HG03432 (cell line): ENCODE measurements around the gene EMILIN1.

Experiments used
- ATAC-seq: cut with Tn5 transposase; IDR thresholded peaks from one replicate; pipeline ENCODE4 v1.9.1; 2021; ENCODE audit warnings: mild to moderate bottlenecking, moderate library complexity; ENCODE audit not compliant: unreplicated experiment

Gene EMILIN1

DNA sequence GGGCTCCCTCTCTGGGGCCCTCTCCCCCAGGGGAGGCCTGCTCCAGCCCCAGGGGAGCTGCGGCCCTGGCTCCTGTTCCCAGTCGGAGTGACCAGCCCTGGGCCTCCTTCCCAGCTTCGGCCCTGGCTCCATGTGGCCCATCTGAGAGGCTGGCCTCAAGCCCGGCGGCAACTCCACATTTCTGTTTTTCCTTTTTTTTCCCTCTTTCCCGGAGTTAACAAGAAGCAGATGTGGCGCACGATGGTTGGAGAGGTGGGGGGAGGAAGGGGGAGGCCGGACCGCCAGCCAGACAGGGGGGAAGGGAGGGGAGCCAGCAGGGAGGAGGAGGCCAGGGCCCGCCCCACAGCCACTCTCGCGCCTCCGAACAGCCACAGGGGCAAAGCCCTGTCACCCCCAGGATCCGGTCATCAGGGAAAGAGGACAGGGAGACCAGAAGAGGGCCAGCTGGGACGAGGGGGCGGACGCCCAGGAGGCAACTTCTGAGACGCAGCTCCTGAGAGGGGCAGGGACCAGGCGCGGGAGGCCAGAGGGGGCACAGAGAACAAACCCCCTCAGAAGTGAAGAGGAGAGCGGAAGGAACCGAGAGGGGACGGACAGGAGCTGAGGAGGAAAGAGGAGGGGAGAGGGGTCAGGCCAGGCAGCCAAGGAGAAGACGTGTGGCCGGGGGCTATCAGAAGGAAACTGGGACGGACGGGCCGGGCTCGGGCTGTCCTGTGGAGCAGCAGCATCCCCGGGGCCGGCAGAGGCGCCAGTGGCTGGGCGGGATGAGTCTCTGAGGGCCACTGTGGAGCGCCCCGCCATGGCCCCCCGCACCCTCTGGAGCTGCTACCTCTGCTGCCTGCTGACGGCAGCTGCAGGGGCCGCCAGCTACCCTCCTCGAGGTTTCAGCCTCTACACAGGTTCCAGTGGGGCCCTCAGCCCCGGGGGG is at the start of gene EMILIN1:
Gene EMILIN1, plus strand, starts transcription at position 349 of the 928 bp plus-strand sequence. Its CDS starts 451 bp downstream, at position 800.
- no peak for ATAC-seq

DNA sequence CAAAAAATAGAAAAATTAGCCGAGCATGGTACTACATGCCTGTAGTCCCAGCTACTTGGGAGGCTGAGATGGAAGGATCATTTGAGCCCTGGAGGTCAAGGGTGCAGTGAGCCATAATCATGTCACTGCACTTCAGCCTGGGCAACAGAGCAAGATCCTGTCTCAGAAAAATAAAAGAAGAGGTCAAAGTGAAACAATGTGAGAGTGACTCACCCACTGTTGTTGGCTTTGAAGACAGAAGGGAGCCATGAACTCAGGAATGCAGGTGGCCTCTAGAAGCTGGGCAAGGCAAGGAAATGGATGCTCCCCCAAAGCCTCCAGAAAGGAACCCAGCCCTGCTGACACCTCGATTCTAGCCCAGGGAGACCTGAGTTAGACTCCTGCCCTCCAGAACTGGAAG is 49.4 kb upstream of the EMILIN1 start:
- no peak for ATAC-seq

DNA sequence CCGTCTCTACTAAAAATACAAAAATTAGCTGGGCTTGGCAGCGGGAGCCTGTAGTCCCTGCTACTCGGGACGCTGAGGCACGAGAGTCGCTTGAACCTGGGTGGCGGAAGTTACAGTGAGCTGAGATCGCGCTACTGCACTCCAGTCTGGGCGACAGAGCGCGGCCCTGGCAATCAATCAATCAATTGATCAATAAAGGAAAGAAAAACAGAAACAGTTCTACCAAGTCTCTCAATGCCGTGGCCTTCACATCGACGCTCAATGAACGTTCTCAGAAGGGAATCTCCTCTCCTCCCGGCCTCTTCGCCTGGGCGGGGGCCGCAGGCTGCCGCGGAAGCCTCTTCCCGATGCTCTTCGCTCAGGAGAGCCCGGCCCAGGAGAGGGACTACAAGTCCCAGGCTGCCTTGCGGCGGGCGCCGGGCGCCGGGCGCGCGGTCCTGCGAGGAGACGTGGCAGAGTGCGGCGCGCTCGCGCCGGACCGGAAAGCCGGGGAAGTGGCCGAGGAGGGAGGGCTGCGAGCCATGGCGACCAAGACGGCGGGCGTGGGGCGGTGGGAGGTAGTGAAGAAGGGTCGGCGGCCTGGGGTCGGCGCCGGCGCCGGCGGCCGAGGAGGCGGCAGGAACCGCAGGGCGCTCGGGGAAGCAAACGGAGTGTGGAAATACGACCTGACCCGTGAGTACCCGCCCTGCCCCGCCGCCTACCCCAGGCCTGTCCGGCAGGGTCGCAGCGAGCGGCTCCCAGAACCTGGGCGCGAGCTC is 45.7 kb upstream of the EMILIN1 start, which contains the start of gene TMEM214:
Gene TMEM214, plus strand, starts transcription at position 471 of the 758 bp plus-strand sequence. Its CDS starts 51 bp downstream, at position 522.
- peak; percentile 95 for ATAC-seq

DNA sequence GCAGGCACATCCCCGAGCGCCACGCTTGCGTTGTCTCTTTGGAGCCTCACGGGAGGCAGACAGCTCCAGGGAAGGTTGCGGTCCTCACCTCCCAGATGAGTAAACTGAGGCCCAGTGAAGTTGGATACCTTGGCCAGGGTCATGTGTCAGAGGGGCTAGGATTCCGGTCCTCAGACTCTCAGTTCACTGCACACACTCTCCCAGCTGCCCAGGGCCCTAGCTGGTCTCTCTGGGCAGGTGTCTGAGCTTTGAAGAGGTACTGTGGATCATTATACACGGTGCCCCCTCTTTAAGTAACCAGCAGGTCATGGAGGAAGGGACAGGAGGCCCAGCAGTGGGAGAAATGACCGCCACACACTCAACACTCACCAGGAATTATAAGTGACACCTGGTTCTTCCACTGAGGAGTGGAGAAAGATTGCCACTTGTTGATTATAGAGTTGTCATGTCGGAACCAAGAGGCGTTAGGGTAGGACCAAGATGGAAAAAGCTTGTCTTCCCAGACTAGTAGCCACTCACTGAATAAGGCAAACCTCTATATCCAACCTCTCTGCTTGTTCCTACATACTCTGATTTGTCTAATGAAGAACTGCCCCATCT is 45.1 kb upstream of the EMILIN1 start:
- no peak for ATAC-seq

DNA sequence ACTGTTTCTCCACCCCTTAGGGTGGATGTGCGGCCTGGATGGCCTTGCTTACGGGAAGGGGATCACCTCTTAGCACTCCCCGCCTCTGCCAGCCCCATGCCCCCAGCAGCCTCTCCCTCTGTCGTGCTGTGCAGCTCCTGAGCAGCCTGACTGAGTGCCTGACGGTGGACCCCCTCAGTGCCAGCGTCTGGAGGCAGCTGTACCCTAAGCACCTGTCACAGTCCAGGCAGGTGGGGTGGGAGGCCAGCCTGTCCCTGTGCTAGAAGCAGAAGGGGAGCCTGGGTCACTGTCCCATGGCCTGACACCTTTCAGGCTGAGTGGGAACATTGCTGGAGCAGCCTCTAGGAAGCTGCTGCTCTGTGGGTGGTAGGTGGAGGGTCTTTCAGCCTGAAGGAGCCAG is 40.4 kb upstream of the EMILIN1 start:
- ATAC-seq: no peak

DNA sequence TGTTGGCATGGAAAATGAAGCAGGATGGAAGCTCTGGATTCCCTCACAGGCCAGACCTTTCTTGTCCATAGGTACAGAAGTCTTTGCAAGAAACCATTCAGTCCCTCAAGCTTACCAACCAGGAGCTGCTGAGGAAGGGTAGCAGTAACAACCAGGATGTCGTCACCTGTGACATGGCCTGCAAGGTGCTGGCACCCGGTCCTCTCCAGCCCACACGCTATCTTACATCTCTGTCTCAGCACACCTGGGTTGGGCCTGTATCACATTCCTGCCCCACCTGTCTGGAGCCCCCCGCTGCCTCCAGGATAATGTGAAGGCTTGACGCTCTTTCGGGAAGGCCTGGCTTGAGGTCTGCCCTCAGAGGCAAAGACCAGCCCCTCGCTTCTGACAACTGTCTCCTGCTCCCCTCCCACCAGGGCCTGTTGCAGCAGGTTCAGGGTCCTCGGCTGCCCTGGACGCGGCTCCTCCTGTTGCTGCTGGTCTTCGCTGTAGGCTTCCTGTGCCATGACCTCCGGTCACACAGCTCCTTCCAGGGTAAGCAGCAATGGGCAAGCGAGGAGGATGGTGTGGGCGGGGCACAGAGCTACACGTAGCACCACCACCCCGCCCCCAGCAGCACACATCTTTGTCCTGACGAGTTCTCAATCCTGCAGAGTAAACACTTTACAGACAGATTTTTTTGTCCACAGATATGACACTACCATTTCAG is 39.6 kb upstream of the EMILIN1 start:
- ATAC-seq: no peak

DNA sequence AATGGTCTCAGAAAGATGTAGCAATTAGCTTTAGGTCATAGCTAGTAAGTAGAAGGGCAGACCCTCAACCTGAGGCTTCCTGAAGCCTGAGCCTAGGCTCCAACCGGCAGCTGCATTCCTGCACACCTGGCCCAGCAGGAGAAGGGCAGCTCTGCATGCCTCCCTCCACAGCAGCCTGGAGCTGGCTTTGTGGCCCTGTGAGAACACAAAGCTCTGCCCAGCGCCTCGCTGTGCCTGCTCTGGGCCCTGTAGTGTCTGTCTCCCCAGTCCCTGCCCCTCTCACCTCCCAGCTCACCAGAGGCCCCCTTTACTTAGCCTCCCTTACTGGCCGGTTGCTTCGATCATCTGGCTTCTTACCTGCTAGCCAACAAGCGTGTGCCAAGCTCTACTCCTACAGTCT is 39.0 kb upstream of the EMILIN1 start:
- no peak for ATAC-seq

DNA sequence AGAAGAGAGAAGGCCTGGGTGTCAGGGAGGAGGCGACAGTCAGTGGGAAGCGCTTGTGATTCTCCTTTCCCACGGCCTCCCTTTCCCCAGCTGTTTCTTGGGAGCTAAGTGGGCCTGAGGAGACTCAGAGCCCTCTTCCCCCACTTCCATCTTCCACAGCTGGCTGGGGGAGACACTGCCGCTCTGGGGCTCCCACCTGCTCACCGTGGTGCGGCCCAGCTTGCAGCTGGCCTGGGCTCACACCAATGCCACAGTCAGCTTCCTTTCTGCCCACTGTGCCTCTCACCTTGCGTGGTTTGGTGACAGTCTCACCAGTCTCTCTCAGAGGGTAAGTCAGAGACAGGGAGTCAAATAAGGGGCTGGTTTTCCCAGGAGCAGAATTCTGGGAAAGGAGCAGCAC is 38.5 kb upstream of the EMILIN1 start:
- no peak for ATAC-seq

DNA sequence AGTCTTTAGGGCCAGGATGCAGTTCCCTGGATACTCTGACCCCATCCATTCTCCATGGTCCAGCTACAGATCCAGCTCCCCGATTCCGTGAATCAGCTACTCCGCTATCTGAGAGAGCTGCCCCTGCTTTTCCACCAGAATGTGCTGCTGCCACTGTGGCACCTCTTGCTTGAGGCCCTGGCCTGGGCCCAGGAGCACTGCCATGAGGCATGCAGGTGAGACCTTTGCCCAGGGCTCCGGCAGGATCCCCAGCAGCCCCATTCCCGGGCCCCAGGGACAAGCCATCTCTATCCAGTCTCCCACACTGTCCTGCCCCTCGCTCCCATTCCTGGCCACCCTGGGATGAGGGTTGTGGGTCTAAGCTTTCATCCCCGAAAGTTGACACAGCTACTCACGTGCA is 38.1 kb upstream of the EMILIN1 start:
- no peak for ATAC-seq

DNA sequence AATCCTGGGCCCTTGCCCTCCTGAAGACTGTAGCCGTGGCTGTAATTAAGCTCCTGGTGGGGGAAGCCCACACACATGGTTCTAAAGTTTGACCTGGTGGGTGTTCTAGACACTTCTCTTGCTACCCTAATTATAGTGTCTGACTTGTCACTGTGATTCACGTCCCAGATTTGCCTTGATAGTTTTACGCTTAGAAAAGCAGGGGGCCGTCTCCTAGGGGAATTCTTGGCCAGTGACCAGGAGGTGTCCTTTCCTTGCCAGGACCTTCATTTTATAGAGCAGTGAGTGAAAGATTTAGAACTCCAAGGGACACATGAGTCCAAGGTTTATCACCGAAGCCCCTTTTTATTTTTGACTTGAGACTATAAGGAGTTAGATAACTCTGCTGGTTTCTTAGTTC is 36.7 kb upstream of the EMILIN1 start:
- ATAC-seq: peak; percentile 16

DNA sequence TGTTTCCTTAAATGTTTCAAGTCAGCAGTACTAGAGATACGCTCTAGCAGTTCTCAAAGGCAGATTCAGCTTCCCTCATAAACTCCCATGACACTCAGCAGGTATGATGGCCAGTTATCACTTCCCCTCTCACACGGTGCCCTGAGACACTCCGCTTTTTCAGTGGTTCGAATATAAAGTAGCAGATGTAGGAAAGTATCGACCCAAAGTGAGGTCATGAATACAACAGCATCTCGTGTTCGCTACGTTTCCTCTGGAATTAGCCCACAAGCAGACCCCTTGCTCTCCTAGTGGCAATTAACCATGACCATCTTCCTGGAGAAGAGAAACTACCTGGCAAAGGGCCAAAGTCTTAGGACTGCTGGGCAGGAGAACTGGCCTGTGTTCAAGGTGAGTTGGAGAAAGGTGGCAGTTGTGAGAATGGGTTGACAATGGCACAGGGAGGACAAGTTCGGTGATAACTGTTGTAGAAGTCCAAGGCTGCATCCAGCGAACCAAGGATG is 36.2 kb upstream of the EMILIN1 start:
- peak; percentile 62 for ATAC-seq

DNA sequence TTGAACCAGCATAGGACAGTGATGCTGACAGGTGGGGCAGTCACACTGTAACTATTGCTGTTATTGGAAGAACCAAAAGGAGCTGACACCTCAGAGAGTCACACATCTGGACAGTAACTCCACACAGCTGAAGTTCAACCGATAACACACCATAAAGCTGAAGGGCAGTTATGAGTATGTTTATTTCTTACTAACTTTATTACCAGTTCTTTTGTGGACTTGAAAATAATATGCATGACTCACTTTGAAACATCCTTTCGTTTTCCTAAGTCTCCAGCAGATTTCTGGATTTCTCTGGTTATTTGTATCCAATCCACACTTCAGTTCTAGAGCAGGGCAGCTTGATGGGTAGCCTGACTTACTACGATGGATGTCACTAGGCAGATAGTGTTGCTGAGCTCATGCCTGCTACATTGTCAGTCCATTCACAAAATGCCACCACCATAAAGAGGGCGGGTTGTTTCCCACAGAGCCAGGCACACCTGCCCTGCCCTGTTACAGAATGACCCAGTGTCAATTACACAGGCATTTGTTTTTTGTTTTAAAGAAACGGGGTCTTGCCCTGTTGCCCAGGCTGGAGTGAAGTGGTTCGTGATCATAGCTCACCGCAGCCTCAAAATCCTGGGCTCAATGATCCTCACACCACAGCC is 35.3 kb upstream of the EMILIN1 start:
- no peak for ATAC-seq

DNA sequence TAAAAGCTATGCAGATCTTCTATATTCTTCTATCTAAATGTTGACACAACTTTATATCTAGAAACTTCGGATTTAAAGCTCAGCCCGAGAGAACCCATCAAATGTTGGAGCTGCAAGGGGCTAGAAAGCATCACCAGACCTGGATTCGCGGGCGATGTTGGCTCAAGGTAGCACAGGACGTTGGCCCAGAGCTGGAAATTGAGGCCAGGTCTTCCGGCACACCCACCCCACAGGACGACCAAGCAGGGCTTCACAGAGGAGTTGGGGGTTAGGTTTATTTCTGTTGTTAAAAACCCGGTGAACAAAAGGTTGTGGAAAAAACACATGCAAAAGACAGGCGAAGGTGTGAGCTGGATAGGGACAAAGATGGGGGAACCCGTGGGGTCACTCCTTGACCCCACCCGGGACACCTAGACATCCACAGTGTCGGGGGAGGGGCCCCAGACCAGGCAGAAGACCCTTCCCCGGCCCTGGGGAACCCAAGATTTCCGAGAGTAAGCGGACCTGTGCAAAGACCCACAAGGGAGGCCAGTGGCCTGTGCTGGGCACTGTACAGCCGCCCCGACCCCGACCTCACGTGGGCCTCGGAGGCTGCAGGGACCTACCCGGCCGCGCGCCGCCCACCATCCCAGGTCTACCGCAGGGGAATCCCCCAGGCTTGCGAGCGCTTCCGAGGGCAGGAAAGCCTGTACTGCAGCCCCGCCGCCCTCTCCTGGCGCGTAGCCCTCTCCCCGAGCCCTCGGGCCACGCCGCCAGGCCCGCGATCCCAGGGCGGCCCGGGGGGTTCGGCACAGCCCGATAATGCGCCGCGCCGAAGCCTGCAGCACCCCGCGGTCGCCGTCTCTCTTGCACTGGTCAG is 28.8 kb upstream of the EMILIN1 start:
- ATAC-seq: peak; percentile 35

DNA sequence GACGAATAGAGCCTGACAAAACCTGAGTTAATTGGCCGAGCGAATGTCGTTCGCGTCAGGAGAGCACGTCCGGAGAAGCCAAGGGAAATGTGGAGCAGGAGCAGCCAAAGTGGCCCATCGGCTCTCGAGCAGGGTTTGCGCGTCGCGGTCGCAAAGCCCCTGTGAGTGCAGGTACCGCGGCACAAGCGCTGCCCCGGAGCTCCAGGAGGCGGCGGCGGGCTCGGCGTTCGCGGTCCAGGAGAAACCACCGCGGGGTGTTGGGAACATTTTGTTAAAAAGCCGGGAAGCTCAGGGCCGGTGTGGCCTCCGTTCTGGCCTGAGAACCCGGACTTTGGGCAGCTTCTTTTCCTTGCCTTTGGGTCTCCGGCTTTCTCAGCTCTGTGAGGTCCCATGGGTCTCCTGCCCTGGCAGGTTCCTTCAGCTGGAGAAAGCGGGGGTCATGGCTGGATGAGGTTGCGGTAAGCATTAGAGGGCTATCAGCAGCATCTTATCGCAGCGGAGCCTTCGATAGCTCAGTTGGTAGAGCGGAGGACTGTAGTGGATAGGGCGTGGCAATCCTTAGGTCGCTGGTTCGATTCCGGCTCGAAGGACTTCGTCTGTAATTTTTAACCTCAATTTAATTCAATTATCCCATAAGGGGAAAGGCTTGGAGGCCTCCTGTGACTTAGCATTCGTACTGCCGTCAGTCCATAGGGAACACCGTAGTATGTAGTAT is 28.0 kb upstream of the EMILIN1 start:
- peak; percentile 55 for ATAC-seq

DNA sequence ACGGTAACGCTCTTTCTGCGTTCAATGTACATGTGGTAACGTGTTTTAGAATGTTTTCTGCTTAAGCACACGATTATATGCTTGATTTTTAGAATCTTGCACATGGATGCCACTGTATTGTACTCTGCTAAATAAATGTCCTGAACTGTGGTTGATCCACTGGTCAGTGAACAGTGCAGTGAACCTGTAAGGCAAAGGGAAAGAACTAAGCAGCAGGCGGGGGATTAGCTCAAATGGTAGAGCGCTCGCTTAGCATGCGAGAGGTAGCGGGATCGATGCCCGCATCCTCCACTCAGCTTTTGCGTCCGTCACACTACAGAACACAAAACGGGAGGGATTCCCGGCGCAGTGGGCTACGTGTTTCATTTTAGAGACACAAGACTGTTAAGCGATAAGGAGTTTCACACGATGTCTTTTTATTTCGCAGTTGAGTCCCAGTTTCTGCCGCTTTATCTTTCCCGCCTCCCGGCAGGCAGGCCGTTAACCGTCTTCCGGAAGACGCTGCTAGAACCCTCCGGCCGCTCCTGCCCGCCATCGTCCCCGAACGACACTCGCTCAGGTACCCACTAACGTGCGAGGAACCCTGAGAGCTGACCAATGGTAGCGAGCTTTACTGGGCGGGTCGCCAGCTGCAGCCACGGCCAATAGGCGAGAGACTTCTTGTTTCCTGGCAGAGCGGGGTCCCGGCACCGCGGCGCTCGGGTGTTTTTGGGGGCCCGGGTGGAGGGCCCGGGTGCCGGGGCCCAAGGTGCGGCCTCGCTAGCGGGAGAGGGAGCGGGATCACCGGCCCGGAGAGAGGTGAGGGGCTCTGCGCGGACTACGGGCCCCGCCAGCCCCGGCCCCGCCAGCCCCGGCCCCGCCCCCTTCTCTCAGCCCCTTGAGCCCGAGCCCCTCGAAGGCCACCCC is 27.2 kb upstream of the EMILIN1 start, which contains the start of gene AGBL5:
Gene AGBL5, plus strand, starts transcription at position 673 of the 906 bp plus-strand sequence. CDS start 1,291 bp downstream, outside the sequence.
- ATAC-seq: peak; percentile 72

DNA sequence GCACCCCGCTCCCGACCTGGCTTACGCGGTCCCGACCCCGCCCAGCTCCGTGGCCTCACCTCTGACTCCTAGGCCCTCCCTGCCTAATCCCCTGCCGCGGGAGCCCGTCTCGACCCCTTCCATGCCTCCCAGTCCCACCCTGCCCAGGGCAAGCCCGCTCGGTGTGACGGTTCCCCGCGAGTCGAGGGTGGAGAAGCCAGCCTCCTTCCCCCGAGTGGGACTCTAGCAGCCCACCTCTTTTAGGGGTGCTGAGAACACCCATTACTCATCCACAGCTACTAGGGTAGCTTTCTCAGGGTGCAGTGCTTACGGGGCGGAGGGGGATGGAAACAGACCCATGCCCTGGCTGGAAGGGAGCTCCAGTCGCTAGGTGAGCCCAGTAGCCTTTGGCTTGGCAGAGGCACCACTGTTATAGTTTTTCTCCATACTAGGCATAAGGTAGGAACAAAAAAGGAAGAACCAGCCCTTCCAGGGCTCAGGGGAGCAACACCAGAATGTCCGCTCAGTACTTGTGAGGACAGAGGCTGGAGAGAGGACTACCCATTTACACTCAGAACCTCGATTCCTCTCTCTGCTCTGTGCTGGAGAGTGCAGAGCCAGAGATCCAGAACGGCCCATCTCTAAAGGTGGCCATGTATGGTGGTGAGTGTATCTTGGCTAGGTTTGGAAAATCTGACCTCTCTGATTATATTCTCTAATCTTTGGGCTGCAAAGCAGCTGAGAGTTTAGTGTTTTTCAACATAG is 26.3 kb upstream of the EMILIN1 start:
- no peak for ATAC-seq

DNA sequence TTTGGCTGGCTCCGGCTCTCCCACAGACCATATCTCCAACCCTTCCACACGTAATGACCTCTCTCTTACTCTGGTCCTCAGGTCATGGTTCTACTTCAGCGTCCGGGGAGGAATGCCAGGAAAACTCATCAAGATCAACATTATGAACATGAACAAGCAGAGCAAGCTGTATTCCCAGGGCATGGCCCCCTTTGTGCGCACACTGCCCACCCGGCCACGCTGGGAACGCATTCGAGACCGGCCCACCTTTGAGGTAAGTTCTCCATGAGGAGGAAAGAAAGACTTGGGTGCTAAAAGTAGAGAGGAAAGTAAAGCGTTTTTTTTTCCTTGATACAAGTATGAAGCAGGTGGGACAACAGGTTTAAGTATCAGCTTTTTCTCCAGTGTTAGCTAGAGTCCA is 25.1 kb upstream of the EMILIN1 start:
- ATAC-seq: no peak
